GM19463 (cell line): ENCODE measurements around the gene CST8.

Source experiments
- ATAC-seq: cut with Tn5 transposase; IDR thresholded peaks from one replicate; pipeline ENCODE4 v1.9.1; 2021; ENCODE audit warnings: mild to moderate bottlenecking, moderate library complexity; ENCODE audit not compliant: unreplicated experiment

The CST8 gene

DNA sequence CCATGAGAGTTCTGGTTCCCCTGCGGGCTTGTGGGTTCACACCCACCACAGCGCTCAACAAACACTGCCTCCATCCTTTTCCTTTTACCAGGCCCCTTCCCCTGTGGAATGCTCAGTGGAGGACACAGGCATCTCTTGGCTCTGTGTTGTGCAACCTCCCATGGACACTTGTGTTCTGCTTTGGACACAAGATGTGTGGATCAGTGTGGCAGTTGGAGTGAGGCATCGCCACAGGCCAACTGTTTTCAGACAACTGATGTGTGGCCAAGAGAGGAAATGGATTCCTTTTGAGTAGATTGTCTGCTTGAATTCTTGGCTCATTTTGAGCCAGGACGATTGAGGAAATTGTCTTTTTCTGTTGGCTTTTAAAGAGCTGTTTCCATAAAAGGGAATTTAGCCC, 26.8 kb downstream of the CST8 start:
- ATAC-seq: no peak

DNA sequence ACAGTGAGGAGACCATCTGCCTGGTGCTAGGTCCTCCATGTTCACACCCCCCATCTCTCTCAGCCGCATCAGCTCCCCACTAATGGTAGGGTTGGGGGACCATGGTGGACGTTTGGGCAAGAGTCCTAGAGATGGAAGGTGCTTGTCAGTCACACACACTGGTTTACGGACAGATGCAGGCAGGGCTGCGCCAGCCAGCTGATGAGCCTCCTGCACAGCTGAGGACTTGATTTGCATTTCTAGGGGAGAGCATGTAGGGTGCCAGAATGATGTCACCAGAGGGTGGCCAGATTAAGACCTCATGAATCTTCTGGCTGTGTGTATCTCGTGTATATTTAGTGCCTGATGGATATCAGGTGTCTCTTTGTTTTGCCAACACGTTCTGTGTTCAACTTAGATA, 28.6 kb downstream of the CST8 start:
- no peak for ATAC-seq

DNA sequence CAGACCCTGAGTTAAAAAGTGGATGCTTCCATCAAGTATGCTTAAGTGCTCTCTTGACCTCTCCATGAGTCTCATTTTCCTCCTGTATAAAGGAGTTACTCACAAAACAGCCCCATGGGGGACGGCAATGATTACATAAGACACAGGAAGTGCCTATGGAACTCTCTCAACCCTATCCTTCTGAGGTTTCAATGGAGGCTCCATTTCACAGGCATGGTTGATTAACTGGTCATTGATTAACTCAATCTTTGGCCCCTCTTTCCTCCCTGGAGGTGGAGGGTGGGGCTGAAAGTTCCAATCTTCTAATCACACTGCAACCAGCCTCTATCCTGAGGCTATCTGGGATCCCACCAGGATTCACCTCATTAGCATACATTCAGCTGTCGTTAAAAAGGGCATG, 29.3 kb downstream of the CST8 start:
- no peak for ATAC-seq

DNA sequence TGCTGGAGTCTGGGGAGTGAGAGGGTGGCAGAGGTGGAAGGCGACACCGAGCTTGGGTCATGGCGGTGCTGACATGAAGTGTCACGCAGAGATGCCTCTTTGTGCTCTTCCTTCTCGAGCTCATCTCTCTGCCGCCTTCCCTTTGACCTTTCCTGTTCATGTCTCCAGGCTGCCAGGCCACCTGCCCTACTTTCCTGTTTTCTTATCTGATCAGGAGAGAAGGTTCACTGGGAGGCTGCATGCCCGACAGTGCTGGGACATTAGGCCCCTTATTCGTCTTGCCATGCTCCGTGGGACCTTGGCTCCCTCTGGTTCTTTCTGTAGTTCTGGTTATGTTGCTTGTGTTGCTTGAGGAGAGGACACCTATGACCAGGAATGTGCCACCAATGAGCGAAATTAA, 33.2 kb downstream of the CST8 start:
- no peak for ATAC-seq

DNA sequence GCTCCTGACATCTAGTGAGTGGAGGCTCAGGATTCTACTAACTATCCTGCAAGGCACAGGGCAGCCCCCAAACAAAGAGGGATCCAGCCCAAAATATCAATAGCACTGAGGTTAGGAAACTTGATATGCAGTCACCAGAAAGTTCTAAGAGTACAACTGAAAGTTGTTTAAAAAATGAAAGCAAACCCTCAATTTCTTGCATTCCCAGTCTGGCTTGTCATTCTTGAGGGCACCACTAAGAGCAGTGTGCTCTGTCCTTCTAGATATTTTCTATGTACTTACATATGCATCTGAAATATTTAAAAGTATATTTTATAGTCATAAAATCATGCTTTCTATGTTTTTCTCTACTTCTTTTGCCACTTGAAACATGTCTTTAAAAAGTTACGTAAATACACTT, 35.9 kb downstream of the CST8 start:
- ATAC-seq: no peak

DNA sequence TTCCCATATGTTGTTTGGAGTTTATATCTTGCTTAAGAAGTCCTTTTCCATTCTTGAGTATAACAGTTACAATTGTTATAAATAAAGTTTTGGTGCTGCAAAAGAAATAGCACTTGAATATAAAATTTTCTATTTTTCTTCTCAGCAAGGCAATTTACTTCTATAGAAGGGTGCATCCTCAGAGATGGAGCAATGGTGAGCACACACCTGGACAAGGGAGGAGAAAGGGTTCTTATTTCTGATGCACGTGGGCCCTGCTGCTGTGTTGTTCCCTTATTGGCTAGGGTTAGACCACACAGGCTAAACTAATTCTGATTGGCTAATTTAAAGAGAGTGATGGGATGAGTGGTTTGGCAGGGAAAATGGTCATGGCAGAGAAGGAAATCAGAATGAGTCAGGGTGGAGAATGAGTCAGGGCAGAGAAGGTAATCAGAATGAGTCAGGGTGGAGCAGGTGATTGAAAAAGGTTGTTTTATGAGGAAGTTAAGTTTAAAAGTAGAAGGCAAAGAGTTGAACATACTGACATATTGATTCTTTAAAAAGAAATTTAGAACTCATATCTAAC, 38.0 kb downstream of the CST8 start:
- ATAC-seq: no peak

DNA sequence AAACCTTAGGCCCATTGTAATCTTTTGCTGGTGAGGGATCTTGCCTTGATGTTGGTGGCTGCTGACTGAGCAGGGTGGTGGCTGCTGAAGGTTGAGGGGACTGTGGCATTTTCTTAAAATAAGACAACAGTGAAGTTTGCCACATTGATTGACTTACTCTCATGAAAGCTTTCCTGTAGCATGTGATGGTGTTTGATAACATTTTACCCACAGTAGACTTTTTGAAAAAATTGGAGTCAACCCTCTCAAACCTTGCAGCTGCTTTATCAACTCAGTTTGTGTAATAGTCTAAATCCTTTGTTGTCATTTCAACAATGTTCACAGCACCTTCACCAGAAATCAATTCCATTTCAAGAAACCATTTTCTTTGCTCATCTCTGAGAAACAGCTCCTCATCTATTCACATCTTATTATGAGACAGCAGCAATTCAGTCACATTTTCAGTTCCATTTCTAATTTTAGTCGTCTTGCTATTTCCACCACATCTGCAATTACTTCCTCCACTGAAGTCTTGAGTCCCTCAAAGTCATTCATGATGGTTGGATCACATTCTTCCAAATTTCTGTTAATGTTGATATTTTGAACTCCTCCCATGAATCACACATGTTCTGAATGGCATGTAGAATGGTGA, 40.1 kb downstream of the CST8 start:
- no peak for ATAC-seq

DNA sequence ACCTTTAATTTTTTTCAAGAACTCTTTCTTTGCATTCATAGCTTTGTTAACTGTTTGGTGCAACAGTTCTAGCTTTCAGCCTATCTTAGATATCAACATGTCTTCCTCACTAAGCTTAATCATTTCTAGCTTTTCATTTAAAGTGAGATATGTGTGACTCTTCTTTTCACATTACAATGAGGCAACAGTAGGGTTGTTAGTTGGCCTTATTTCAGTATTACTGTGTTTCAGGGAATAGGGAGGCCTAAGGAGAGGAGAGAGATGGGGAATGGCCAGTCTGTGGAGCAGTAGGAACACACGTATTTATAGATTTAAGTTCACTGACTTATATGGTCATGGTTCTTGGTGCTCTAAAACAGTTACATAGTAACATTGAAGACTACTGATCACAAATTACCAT, 41.6 kb downstream of the CST8 start:
- ATAC-seq: no peak

DNA sequence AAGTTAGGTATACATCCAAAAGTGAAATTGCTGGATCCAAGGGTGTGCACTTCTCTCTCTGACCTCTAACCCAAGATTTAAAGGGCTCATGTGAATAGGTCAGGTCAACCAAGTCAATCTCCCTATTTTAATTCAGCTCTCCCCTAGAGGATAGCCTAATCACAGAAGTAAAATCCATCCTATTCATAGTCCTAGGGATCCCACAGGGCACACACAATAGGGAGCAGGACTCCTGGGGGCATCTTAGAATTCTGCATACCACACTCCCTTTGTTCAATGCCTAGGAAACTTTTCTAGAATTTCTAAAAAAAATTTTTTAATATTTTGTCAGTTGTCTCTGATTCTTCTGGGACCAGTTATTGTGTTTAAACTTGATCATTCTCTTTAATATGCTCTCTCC, 42.2 kb downstream of the CST8 start:
- ATAC-seq: no peak

DNA sequence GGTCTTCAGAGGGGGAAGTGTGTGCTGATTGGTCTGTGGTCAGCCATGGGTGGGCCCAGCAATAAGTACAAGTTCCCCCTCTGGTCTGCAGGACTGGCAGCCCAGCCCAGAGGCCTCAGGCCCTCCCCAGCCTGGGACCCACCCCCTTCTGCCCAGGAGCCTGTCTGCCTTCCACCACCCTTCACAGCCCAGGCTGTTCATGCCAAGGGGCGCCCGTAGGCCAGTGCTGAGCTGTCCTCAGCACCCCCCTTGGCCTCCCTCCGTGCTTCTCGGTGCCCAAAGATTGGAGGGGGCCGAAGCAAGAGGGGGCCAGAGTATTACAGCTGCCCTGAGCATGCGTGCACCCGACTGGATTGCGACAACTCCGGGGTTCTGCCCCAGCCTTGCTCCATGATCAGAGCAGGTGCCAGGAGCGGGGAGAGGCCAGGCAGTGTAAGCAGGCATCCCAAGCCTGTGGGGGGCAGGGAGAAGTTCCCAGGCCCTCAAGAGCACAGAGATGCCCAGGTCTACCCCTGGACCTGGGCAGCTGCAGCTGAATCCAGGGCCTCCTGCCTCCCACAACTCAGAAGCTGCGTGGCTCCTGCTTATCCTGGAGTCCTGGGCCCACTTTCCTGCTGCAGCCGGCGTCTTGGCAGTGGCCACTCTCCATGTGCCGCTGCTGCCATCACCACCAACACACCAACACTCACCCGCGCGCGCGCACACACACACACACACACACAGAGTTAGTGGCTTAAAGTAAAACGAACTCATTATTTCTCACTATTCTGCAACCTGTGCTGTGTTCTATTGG, 44.1 kb downstream of the CST8 start:
- no peak for ATAC-seq

DNA sequence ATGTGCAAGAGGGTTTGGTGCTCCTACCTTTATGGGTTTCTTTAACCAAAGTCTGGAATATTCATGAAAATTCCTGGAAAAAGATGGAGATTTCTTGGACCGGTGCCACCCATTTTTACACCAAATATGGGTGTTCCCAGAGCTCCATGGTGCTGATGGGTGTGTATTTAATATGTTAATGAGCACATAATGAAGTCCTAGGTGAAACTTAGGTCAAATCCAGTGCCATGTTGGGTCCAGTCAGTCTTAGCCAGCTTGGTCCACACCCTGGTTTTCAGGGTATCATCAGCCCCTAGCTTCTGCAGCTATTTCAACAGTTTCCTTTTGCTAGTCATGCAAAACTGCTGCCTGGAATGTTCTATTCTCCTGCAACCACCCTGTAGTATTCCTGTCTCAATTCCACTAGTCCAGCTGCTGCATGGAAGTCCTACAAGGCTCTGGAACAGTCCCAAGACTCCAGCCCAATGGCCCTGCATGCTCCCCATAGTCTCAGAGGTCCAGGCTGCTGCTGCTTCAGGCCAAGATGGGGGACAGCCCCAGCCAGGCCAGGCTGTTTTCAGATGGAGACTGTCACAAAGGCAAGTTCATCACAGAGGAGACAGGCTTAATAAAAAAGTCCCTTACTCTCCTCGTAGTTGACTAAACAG, 45.5 kb downstream of the CST8 start:
- no peak for ATAC-seq

DNA sequence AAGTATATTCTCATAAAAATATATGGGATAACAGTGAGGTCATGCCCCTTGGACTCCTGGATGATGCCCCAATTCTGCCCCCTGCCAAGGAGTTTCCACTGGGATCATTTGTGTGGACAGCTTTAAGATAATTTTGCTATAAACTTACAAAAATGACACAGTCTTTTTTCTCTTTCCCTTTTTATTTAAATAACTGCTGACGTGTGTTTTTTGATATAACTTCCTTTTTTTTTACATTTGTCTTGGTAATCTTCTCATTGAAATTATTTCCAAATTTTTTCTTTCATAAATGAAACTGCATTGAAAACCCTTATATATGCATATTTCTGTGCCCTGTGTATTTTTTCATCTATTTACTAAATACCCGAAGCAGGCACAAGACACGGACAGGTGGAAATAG, 46.1 kb downstream of the CST8 start:
- ATAC-seq: no peak

DNA sequence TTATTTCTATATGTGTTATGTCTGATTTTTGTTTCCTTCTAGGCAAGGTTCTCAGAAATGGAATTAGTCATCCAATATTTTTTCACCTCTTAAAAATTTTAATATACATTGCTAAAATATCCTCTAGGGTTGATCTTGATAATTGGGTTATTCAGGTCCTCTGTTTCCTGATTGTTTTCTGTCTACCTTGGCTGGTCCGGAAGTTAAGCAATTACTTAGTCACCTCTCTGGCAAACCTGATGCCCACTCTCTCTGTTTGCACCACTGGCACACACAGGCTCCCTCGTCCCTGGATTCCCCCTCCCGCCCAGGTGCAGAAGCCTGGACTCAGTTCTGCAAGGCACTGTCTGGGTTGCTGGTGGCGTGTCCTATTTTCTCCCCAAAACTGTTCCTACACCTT, 49.7 kb downstream of the CST8 start:
- ATAC-seq: no peak

DNA sequence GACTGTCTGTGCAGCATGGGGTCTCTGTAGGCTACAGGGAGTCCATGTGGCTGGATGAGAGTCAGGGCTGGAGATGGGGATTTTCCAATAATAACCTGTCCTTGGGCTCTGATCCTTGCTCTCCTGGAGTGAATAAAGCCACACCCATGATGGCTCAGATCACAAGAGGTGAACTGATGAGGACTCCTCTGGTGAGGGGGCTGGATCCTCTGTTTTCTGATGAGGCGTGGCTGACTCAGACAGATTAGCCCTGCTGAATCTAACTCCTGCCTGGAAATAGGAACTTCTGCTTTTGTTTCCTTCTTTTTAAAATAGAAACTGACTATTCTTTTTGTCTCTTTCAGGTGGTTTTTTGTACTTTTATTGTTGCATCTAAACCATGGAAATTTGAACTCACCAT, 50.4 kb downstream of the CST8 start:
- no peak for ATAC-seq

DNA sequence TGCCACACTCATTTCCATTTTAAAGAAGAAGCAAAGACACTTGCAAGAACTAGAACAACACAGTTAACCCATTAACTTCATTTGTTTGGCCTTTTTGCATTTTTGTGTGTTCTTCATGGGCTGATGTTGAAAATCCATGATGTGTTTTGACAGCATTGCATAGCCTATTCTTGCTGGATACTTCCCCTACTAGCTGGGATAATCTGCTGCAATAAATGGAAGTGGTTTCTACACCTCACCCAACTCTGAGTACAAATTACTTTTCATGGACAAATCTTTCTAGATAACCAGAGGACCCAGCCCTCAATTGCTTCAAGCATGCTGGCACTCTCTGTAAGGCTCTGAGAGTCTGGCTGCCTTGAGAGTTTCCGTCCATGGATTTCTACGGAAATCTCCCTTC, 50.9 kb downstream of the CST8 start:
- ATAC-seq: no peak

DNA sequence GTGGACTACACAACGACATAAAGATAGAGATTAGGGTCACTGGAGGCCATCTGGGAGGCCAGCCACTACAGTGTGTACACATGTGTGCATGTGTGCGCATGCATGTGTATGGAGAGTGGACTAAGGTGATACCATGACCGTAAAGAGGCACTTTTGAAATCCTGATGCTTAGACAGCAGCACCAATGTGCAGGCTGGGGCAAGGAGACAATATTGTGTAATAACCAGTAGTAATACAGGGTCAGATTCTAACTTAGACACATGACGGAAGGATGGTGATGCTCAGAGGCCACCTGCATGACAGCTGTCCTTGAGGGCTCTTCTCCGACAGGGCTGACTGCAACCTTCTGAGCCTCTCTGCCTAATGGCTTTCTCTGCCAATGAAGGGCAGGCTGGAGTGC, 51.9 kb downstream of the CST8 start:
- ATAC-seq: no peak

DNA sequence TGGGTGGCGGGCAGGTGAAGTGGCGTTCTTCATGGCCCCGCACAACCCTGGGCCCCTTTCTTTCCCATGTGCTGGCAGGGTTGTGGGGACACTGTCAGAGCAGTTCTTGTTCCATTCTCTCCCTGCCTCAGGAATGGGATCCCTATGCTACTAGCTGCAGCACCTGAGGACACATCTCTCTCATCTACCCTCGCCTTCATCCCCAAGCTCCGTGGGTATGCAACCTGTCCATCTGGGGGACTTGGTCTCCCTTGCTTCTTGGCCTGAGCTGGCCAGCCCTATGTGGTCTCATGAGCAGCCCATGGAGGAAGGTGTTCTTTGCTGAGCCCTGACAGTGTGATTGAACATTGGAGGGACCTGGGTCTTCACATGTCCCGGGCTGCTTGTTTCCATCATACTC, 53.2 kb downstream of the CST8 start:
- no peak for ATAC-seq
